Fibroblast of peridontal ligament (primary cell): ENCODE results near the gene PHF13.
A peak's percentile ranks its signal among the peaks of the same experiment; 100 is the strongest.
"Not testable (repeated sequence)": the region's sequence is repeated elsewhere in the genome, so short reads cannot be mapped to it uniquely, and the experiment has no call there.

ENCODE experiments used
- DNase-seq: peaks from one replicate; pipeline ENCODE4 v3.0.0-alpha.2; 2010; ENCODE audit errors: extremely low read depth

Gene PHF13

GRCh38 chr1:6628971-6629479 lies 15.5 kb downstream of the PHF13 start:
- no peak for DNase-seq

GRCh38 chr1:6630027-6630426 lies 16.5 kb downstream of the PHF13 start:
- DNase-seq = no peak

DNA sequence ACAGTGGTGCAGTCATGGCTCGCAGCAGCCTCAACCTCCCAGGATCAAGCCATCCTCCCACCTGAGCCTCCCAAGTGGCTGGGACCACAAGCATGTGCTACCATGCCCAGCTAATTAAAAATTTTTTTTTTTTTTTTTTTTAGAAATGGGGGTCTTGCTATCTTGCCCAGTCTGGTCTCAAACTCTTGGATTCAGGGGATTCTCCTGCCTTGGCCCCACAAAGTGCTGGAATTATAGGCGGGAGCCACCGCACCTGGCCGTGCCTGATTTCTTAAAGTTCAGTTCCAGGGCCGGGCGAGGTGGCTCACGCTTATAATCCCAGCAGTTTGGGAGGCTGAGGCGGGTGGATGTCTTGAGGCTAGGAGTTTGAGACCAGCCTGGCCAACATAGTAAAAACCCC lies 17.5 kb downstream of the PHF13 start:
- DNase-seq = no peak

- DNase-seq = no peak
Measured at GRCh38 chr1:6632588-6633514, 19.3 kb downstream of the PHF13 start.

- no peak for DNase-seq
Measured at GRCh38 chr1:6634371-6635052, 21.0 kb downstream of the PHF13 start.

GRCh38 chr1:6635161-6635909 lies 21.8 kb downstream of the PHF13 start:
- no peak for DNase-seq

DNA sequence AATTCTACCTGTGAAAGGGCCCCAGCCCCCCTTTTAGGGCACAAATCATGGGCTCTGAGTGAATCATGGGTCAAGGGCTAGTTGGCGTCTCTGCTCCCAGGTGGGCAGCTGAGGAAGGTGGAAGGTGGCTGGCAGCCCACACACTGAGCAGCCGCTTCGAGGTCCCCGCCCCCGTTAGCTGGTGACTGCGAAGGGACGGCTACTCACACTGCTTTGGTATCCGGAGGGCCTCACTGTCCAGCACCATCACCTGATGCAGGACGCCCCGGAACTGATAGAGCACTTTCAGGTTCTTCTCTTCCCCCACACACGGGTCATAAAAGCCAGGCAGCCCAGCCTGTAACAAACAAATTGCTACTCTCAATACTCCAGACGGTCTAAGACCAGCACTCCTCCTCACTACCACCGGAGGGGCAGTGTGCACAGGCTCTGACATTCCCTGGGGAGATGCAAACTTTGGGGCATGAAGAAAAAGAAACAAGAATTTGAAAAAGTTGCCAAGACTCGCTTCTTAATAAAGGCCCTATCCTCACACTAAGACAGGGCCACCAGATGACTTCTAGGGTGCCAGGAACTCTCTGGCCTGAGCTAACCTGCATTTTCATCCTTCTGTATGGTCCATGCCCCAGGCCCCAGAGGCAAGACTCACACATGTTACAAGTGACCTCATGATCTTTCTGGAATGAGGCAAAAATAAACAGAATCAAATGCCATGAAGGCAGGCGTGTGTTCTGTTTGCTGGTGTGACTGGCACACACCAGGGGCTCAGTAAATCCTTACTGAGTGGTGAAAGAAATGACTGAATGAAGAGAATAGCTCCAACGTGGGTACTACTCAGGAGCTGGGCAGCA lies 22.6 kb downstream of the PHF13 start:
- peak; percentile 38 for DNase-seq

DNA sequence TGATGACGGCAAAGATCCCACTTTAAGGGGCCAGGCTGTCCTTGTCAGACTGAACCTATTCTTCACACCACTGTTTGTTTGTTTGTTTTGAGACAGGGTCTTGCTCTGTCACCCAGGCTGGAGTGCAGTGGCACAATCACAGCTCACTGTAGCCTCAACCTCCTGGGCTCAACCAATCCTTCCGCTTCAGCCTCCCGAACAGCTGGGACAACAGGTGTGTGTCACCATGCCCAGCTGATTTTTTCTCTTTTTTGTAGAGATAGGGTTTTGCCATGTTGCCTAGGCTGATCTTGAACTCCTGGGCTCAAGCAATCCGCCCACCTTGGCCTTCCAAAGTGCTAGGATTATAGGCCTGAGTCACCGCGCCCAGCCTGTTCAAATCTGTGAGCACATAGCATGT lies 23.2 kb downstream of the PHF13 start:
- DNase-seq = not testable (repeated sequence)

GRCh38 chr1:6637770-6638169 lies 24.2 kb downstream of the PHF13 start:
- DNase-seq = no peak

DNA sequence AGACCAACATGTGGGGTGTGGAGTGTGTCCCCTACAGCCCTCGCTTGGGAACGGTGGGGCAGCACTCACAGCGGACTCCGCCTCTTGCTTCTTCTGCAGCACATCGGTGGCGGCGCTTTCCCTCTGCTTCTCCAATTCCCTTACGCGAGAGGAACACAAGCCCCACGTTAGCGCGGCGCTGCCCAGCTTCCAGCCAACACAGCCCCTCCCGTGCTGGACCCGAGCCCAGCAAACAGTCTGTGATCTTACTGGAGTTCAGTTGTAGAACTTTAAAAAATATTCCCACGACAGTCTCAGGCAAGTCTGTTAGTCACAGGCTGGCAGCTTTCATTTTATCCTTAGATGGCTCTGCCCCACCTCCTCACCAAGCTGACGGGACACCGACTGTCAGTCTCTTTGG lies 24.7 kb downstream of the PHF13 start:
- peak; percentile 91 for DNase-seq

DNA sequence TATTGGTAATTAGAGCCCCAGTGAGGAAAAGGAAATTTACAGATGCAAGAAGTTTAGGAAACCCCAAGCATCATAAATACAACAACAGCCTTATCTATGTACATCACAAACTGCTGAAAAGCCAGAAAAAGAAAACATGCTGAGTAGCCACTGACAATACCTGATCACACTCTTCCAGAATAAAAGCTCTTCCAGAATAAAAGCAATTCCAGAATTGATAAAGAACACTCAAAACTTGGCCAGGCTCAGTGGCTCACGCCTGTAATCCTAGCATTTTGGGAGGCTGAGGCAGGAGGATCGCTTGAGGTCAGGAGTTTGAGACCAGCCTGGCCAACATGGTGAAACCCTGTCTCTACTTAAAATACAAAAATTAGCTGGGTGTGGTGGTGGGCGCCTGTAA lies 27.3 kb downstream of the PHF13 start:
- DNase-seq = not testable (repeated sequence)

- no peak for DNase-seq
Measured at GRCh38 chr1:6645018-6645417, 31.5 kb downstream of the PHF13 start.

DNA sequence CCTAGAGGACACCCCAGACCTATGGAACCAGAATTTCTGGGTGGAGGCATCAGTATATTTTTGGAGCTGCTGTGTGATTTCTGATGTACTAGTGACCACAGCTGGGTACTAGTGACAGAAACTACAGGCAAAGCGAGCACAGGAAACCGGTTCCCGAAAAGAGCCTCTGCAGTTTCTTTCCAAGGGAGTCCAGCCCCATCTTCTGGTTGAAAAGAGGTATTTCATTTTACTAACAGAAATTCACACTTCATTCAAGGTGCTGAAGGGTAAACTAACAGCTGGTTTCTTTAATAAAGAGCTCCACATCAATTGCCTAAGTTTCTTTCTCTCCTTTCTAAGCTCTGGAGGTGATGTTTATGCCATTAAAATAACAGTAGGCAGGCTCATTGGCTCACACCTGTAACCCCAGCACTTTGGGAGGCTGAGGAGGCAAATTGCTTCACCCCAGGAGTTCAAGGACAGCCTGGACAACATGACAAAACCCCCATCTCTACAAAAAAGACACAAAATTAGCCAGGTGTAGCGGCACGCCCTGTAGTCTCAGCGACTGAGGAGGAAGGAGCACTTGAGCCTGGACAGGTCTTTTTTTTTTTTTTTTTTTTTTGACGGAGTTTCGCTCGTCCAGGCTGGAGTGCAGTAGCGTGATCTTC lies 33.1 kb downstream of the PHF13 start:
- DNase-seq = peak; percentile 69

DNA sequence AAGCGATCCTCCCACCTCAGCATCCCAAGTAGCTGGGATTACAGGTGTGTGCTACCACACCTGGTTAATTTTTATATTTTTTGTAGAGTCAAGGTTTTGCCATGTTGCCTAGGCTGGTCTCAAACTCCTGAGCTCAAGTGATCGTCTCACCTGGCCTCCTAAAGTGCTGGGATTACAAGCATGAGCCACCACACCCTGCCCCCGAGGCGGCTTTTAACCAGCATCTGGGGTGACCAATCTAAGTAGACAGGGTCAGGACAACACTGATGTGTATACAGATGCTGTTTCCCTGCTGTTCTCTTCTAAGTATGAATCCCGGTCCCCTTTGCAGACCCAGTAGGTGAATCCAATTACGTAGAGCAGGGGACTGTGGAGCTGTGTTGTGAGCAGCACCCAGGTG lies 35.0 kb downstream of the PHF13 start:
- no peak for DNase-seq

- no peak for DNase-seq
Measured at GRCh38 chr1:6651909-6652308, 38.4 kb downstream of the PHF13 start.

DNA sequence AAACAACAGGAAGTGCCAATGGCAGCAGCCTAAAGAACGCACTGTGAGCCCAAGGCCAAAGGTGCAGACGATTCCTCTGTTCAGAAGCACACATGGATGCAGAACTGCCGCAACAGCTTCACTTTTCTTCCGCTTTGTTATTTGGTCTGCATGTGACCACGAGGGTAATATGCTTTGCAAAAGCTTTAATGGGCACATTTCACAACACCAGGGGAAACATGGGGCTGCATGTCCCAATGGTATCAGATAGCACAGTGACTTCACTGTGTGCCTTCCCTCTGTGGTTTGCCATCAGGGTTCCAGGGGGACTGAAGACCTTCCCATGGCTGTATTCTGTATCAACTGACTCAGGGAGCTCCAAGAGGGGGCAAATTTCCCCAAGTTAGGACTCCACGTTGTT lies 39.5 kb downstream of the PHF13 start:
- no peak for DNase-seq

GRCh38 chr1:6653436-6654290 lies 40.1 kb downstream of the PHF13 start:
- no peak for DNase-seq

DNA sequence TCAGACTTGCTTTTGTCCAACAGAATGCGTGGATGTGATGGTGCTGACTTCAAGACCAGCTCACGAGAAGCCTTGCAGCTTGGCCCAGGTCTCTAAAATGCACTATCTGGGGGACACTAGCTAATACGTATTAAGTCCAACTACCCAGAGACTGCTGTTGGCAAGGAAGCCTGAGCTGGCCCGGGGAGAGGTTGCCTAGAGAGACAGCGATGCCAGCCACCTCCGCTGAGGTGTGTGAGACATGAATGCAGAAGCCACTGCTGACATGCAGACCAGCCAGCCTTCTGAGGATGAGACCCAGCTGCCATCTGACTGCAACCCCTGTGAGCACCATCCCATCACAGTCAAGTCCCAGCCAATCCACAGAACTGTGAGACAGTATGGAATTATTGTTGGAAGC lies 43.6 kb downstream of the PHF13 start:
- no peak for DNase-seq

- peak; percentile 4 for DNase-seq
Measured at GRCh38 chr1:6658359-6659060, 45.0 kb downstream of the PHF13 start.
